GM20431 (cell line): ENCODE data around the gene TRIM44.
"Not testable (repeated sequence)": the region's sequence is repeated elsewhere in the genome, so short reads cannot be mapped to it uniquely, and the experiment has no call there.

Source experiments
- in situ Hi-C: fragments of 300-500 bp; cut with MseI, MboI; formaldehyde crosslinking; loops from one replicate; pipeline ENCODE4 v1.15.0; 2020; ENCODE audit warnings: low sequenced_read_pairs; ENCODE audit not compliant: unreplicated experiment

The TRIM44 gene

DNA sequence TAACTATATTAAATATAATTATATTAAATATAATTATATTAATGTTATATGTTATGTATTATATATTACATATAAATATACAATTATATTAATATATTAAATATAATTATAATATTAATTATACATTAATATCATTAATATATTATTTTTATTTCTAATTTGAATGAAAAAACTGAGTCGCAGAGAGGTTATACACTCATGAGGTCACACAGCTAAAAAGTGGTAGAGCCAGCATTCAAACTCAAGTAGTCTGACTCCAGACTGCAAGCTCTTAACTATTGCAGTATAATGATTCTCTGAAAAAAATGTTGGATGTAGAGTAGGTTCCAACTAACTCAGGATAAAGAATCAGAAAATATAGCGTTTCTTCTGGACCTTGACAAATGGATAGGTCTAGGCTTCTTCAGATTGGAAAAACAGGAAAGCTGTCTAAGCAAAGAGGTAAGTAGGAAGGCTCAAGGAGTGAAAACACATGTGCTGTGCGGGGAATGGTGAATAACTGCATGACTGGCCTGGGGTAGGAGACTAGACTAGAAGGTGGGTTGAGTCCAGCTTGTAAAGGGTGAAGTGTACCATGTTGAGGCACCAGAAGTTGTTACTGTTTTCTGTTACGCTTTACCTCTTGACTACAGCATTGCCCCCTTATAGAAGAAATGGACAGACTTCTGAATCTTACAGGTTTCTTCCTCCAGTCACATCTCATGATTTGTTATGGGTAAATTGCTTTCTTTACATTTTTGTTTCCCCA, 80.3 kb downstream of the TRIM44 start:
- in situ Hi-C loops: no loop called here

DNA sequence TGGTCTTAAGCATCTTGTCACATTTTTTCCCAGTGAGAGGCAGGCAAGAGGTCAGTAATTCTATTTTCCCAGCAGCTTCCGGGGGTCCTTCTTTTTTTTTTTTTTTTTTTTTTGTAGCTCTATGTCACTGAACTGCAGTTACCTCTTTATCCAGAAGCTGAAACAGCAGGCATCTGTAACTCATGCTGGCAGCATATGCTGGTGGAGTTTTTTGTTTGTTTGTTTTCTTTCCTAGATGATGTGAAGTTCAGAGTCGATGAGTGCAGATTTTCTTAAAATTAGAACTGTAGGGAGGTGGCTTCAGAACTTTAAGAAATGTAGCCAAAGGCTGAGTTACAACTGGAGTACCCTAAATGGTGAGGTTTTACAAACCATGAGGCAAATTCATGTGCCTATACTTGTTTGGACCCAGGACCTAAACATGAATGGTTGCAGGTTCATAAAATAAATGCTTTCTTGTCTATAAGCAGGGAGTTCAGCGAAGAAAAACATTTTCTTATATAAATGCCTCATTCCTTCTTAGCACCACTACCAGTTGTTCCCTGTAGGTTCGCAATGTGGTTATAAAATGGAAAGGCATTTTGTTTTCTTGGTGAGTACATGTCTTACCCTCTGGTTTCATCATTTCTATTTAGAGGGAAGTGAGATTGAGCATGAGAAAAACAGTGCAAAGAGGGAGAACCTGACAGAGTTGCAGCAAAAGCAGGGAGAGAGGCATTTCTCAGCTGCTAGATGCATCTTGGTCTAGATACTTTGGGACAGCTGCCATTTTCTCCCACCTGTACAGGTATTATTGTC, 84.0 kb downstream of the TRIM44 start:
- in situ Hi-C loops: no loop called here

DNA sequence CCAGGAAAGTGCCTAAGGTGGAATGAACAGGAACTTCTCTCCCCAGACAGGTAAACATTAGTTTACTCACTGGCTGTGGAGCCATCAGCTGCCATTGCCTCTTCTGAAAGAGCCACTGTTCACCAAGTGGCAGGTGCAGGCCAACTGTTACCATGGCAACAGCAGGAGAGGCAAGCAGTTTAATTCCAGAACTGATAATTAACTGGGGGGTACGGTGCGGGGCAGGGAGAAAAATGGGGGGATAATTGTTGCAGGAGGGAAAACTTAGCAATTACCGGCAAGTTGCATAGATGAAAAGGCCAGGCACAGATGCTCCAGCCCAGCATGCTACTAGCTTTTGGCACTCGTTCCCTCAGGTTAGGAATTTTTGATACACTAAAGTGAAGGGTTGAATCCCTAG, 85.1 kb downstream of the TRIM44 start:
- in situ Hi-C loops: no loop called here

DNA sequence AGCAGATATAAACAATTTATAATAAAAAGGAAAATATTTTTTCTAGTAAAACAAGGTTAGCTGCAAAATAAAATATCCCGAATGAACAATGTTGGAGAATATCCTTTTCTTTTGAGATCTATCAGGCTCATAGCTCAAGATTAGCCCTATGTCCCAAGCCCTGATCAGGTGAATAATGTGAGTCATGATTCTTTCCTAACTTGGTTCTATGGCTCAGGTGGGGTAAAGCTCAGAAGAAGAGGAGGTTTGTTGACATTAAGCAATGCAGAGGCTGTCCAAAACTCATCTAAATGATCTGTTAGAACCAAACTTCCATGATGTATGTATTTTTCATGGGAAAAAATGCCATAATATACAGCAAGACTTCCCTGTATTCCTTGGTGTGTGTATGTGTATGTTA, 86.1 kb downstream of the TRIM44 start:
- in situ Hi-C loops: no loop called here

DNA sequence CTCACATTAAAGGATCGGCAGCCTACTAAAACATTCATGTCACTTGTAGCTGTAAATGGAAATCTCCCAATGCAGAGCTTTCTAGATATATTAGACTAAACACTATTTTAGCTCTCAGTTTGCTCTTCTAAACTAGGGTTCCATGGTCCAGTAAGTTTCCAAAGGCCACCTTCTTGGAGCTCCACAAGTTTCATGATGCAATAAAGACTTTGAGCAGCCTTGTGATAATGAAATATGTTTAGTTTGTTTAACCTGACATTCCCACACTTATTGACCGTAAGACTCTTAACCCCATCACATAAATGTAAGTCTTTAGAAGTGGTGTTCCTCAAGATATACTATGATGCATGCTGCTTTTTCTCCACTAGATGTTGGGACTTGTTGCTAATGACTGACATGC, 87.7 kb downstream of the TRIM44 start:
- in situ Hi-C loops: no loop called here

DNA sequence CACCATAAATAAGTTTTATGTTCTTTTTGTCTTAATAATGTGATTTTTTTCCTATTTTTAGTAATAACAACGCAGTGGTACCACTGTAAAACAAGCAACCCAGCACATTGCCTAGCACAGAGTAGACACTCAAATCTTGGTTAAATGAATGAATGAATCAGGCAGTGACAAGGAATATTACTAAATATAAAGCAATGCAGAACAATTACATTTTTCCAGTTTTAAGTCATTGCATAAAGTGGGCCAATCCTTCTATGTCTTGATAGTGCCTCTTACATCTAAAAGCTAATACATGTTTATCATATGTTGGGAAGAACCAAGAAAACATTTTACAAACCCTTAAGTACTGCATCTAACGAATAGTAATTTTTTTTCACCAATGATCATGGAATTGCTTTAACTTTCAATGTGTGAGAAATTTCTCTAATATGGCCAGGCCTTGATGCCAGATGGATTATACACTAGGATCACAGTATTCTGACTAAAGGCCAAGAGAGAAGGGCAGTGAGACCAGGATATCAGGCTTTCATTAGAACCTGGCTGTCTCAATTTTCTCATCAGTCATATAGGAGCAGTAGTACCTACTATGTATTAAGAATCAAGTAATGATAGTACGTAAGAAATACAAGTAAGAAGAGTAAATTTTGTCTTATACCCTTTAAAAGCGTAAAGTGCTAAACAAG, 88.5 kb downstream of the TRIM44 start:
- in situ Hi-C loops: no loop called here

DNA sequence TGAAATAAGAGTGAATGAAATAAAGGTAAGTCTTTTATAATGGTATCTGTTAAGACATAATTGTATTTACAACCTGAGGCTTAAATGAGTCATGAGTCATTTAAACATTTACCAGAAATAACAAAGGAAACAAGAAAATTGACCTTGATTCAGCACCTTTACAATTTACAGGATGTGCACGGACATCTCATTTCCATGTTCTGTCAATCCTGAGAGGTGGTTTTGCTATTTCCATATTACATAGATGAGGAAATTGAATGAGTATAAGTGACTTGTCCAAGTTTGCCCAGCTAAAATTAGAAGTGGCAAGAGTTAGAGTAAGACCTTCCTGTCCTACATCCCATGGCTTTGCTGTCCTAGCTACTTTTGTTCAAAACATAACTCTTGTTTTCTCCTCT, 89.1 kb downstream of the TRIM44 start:
- in situ Hi-C loops: no loop called here

DNA sequence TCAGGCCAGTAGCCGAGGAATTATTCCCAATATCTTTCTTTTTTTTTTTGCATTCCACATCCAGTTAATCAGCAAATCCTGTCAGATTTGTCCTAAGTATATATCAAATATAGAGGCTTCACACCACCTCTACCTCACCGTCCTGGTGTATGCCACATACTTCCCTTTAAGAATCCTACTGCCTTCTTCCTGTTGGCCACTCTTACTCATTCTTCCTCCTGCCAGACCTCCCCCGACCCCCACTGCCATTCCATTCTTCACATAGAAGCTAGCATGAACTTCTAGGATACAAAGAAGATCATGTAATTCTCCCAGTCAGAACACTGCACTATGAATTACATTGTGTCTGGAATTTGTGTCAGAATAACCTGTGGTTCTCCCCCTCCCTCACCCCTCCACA, 89.5 kb downstream of the TRIM44 start:
- in situ Hi-C loops: no loop called here

DNA sequence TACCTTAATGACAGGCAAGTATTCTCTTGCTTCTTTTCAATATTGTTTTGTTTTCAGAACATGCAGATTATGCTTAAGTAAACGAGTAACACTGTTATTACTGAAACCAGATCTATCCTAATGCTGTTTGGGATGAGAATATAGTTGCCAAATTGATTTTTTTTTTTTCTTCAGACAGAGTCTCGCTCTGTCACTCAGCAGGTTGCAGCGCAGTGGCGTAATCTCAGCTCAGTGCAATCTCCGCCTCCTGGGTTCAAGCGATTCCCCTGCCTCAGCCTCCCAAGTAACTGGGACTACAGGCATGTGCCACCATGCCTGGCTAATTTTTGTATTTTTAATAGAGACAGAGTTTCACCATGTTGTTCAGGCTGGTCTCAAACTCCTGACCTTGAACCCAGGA, 91.0 kb downstream of the TRIM44 start:
- in situ Hi-C loops: not testable (repeated sequence)

DNA sequence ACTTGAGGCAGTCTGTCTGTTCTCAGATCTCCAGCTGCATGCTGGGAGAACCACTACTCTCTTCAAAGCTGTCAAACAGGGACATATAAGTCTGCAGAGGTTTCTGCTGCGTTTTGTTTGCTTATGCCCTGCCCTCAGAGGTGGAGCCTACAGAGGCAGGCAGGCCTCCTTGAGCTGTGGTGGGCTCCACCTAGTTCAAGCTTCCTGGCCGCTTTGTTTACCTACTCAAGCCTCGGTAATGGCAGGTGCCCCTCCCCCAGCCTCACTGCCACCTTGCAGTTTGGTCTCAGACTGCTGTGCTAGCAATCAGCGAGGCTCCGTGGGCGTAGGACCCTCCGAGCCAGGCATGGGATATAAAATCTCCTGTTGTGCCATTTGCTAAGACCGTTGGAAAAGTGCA, 97.4 kb downstream of the TRIM44 start:
- in situ Hi-C loops: not testable (repeated sequence)

DNA sequence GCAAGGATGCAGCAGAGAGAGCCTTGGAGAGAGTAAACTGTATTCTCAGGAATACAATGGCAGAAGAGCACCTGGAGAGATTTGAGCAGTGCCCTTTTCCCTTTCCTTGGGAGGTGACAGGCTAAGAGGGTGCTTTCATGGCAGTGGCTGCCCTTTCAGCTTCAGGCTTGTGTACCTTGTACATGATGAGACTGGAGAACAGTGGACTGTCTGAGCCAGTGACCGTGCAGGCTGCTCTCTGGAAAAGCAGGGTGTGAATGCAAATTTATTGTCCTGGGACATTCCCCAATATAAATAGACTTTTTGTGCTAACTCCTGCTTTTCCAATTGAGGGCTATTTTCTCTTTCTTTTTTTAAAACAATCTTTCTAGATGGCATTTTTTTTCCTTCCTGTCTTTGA, 99.3 kb downstream of the TRIM44 start:
- in situ Hi-C loops: no loop called here

DNA sequence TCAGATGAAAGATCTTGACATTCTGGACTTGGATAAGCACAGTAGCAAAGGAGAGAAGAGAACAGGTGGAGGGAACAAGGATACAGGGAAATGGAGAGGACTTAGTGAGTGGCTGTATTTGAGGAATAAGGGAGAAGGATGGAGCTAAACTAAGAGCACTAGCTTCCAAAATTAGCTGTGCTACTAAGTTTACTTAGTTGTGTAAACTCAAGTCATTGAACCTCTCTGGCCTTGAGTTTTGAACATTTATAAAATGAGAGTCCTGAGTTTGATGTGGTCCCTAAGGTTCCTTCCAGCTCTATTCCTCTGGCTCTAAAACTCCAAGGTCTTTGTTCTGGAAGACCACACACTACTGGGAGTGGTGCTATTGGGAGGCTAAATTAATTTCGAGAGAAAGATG, 100.7 kb downstream of the TRIM44 start:
- in situ Hi-C loops: no loop called here

DNA sequence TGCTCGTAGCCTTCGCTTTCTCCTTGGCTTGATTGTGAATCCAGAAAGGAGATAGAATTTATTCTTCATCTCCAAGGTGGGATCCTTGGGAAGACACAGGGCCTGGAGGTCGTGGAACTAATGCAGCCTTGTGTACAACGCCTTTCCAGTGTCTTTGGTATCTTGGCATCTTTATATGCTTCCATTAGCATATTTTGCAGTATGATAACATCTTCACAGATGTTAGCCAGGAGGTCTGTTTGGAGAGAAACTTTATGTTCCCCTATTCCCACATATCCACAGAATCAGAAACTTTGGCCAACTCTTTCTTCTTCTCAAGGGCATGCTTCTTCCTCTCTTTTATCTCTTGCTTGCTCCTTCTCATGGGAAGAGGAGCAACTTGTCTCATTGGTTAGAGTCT, 101.2 kb downstream of the TRIM44 start:
- in situ Hi-C loops: no loop called here

DNA sequence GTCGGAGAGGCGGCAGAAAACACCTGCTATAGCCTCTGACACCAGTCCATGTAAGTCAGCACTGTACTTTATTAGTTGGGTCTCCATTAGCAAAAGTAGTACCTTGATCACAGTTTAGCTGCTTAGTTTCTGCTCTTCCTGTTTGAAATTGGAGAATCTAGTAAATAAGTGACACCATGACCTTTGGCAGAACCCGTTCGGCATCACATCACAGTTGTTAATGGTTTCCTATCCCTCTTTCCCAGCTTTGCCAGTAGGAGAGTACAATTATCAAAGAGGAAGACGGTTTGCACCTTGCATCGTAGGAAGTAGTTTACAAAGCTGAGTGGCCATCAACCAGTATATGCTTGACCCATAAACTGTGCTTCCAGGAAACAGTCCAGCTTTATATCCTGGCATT, 101.8 kb downstream of the TRIM44 start:
- in situ Hi-C loops: no loop called here

DNA sequence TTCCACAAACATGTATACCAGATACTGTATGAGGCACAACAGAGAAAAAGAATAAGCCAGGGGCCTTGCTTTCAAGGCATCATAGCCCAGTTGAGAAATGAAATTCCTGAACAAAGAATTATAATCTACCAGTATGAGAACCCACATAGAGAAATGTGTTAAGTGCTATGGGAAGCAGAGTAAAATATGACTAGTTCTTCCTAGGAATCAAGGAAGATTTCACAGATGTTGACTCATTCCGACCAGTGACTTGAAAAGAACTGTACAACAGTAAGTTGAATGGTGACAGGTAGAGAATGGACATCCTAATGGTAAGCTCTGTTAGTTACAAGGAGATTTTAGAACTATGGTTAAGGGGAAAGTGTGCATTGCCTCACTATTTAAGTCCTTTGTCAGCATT, 102.6 kb downstream of the TRIM44 start:
- in situ Hi-C loops: no loop called here

DNA sequence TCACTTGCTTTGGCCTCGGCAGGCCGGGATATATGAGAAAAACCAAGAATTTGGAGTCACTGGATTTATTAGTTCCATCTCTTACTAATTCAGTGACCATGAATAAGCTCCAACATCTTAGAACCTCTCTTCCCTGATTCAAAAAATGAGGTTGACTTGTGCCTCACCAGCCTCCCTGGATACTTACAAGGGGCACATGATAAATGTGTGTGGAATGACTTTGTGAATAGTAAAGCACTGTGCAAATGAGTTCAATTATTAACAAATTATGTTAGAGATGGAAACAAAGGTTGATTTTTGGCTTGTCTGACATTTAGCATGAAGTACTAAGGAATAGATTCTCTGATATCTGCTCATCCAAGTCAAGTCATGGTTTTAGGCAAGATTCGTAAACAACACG, 104.1 kb downstream of the TRIM44 start:
- in situ Hi-C loops: no loop called here

DNA sequence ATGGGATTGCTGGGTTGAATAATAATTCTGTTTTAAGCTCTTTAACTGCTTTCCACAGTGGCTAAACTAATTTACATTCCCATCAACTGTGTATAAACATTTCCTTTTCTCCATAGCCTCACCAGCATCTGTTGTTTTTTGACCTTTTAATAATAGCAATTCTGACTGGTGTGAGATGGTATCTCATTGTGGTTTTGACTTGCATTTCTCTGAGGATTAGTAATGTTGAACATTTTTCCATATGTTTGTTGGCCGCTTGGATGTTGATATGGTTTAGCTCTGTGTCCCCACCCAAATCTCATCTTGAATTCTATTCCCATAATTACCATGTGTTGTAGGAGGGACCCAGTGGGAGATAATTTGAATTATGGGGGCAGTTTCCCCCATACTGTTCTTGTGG, 107.8 kb downstream of the TRIM44 start:
- in situ Hi-C loops: not testable (repeated sequence)

DNA sequence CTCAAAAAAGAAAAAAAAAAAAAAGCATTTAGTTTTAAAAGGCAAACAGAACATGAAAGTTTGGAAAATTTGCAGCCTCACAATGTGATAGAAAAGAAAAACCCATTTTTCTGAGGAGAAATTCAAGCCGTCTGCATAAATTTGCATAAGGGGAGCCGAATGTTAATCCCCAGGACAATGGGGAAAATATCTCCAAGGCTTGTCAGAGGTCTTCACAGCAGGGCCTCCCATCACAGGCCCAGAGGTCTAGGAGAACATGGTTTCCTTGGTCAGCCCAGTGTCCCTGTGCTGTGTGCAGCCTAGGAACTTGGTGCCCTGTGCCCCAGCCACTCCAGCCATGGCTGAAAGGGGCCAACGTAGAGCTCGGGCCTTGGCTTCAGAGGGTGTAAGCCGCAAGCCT, 109.1 kb downstream of the TRIM44 start:
- in situ Hi-C loops: no loop called here

DNA sequence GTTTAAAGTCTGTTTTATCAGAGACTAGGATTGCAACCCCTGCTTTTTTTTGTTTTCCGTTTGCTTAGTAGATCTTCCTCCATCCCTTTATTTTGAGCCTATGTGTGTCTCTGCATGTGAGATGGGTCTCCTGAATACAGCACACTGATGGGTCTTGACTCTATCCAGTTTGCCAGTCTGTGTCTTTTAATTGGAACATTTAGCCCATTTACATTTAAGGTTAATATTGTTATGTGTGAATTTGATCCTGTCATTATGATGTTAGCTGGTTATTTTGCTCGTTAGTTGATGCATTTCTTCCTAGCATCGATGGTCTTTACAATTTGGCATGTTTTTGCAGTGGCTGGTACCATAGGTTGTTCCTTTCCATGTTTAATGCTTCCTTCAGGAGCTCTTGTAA, 114.7 kb downstream of the TRIM44 start:
- in situ Hi-C loops: not testable (repeated sequence)

DNA sequence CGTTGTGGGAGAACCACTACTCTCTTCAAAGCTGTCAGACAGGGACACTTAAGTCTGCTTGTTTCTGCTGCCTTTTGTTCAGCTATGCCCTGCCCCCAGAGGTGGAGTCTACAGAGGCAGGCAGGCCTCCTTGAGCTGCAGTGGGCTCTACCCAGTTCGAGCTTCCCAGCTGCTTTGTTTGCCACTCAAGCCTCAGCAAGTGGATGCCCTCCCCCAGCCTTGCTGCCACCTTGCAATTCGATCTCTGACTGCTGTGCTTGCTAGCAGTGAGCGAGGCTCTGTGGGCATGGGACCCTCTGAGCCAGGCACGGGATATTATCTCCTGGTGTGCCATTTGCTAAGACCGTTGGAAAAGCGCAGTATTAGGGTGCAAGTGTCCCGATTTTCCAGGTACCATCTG, 116.4 kb downstream of the TRIM44 start:
- in situ Hi-C loops: not testable (repeated sequence)

DNA sequence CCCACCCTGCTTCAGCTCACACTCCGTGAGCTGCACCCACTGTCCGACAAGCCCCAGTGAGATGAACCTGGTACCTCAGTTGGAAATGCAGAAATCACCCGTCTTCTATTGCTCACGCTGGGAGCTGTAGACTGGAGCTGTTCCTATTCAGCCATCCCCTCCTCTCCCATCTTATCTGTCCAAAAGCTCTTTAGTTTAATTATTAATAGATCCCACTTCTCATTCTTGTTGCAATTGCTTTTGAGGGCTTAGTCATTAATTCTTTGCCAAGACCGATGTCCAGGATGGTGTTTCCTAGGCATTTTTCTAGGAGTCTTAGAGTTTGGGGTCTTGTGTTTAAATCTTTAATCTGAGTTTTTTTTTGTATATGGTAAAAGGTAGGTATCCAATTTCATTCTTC, 116.8 kb downstream of the TRIM44 start:
- in situ Hi-C loops: no loop called here
